Activated T-cell treated with anti-CD3 and anti-CD28 coated beads for 4 hours (primary cell): ENCODE measurements around the gene NSD1.

Experiments
- DNase-seq: peaks from one replicate; pipeline ENCODE4 v3.0.0-alpha.2; 2020

The NSD1 gene

GRCh38 chr5:177311723-177312648 is 178.4 kb downstream of the NSD1 start, which contains the start of gene MXD3:
TSS of gene MXD3 (minus strand) at chr5:177311898. CDS start at chr5:177311830, 68 bp downstream.
- peak; percentile 91 for DNase-seq

- no peak for DNase-seq
Measured at GRCh38 chr5:177312649-177313181, 179.1 kb downstream of the NSD1 start.

- no peak for DNase-seq
Measured at GRCh38 chr5:177313561-177314259, 180.1 kb downstream of the NSD1 start.

- DNase-seq: no peak
Measured at GRCh38 chr5:177314376-177315342, 181.1 kb downstream of the NSD1 start.

GRCh38 chr5:177315411-177315810 is 181.8 kb downstream of the NSD1 start:
- DNase-seq: no peak

- DNase-seq: no peak
Measured at GRCh38 chr5:177316005-177316404, 182.4 kb downstream of the NSD1 start.

GRCh38 chr5:177317959-177318377 is 184.4 kb downstream of the NSD1 start:
- peak; percentile 65 for DNase-seq

- DNase-seq: no peak
Measured at GRCh38 chr5:177319913-177320588, 186.5 kb downstream of the NSD1 start.

GRCh38 chr5:177320879-177321278 is 187.3 kb downstream of the NSD1 start:
- no peak for DNase-seq

- DNase-seq: no peak
Measured at GRCh38 chr5:177325868-177326381, 192.4 kb downstream of the NSD1 start.

- no peak for DNase-seq
Measured at GRCh38 chr5:177327539-177328522, 194.3 kb downstream of the NSD1 start.

- DNase-seq: no peak
Measured at GRCh38 chr5:177328545-177329231, 195.1 kb downstream of the NSD1 start.

GRCh38 chr5:177329883-177330282 is 196.3 kb downstream of the NSD1 start:
- no peak for DNase-seq

- no peak for DNase-seq
Measured at GRCh38 chr5:177330991-177331842, 197.6 kb downstream of the NSD1 start.

GRCh38 chr5:177332031-177332895 is 198.7 kb downstream of the NSD1 start:
- DNase-seq: no peak

GRCh38 chr5:177332896-177333260 is 199.3 kb downstream of the NSD1 start:
- DNase-seq: no peak

GRCh38 chr5:177333420-177334154 is 200.0 kb downstream of the NSD1 start:
- DNase-seq: no peak
